Body of pancreas (tissue), 4 donors: ENCODE data around the gene MYO18B. TPM values are rescaled to one million over a fixed set of nuclear protein-coding genes. Genes with fewer than 3 reads are reported as not detected.

Experiments used
- ATAC-seq: fragments of 150-250 bp; one replicate; pipeline ENCODE4 v1.9.1; 2016
- DNase-seq, 4 donors: peaks; one replicate each; pipeline ENCODE4 v3.0.0-alpha.2; 2019
- H3K27ac ChIP-seq, 4 donors: fragments of 200-600 bp; sonication (generic); 1 replicate in 3 of 4; 2 replicates in 1 of 4; pipeline versions ENCODE4 v1.5.1 to v1.6.1; 2016 to 2019; ENCODE audit warnings: mild to moderate bottlenecking in 1 of 4, mixed read lengths in 1 of 4, moderate library complexity in 1 of 4
- H3K27me3 ChIP-seq, 2 donors: fragments of 200-600 bp; sonication (generic); one replicate each; pipeline ENCODE4 v1.6.0; 2016; ENCODE audit warnings: mild to moderate bottlenecking in 1 of 2
- H3K36me3 ChIP-seq, 2 donors: fragments of 200-600 bp; sonication (generic); replicated peaks in 1 of 2; 2 replicates each; pipeline ENCODE4 v1.5.1; 2016; ENCODE audit warnings: low read depth in 2 of 2; ENCODE audit not compliant: insufficient read depth in 1 of 2
- H3K4me1 ChIP-seq: fragments of 200-600 bp; sonication (generic); one replicate; pipeline ENCODE4 v1.6.0; 2016
- H3K4me3 ChIP-seq, 2 donors: fragments of 200-600 bp; sonication (generic); 1 replicate in 1 of 2; 2 replicates in 1 of 2; pipeline ENCODE4 v1.5.1; 2016 to 2019
- H3K9me3 ChIP-seq, 3 donors: fragments of 200-600 bp; sonication (generic); 1 replicate in 2 of 3; 2 replicates in 1 of 3; pipeline ENCODE4 v1.5.1; 2016
- POLR2A ChIP-seq, 3 donors: fragments of 450-650 bp; IDR thresholded peaks; one replicate each; pipeline ENCODE4 v1.6.1; 2016; ENCODE audit warnings: antibody characterized with exemption in 3 of 3, mild to moderate bottlenecking in 2 of 3
- WGBS, 2 donors: methylation state at CpG; one replicate each; pipeline ENCODE4 v1.1.5; 2017; 5-methylcytosine and 5-hydroxymethylcytosine counted together
- intact Hi-C: fragments of 100-400 bp; cut with DNase I; formaldehyde crosslinking; loops from one replicate; pipeline ENCODE4 v1.15.1; 2023
- total RNA-seq, 2 donors: library from RNA; depleted of rRNA; stranded (reverse); fragments of >200 nt; gene quantifications; one replicate each; pipeline ENCODE4 v1.1.0, GENCODE V29; 2016
- TF ChIP-seq, protein P1 (sequence below), 7 experiments: fragments of 450-650 bp in 4 of 7; fragments of 200-600 bp in 3 of 7; sonication (generic) in 3 of 7; IDR thresholded peaks; one replicate each; pipeline ENCODE4 v1.5.1; 2016 to 2019; ENCODE audit warnings: antibody characterized with exemption in 7 of 7

Gene MYO18B
- total RNA-seq, 2 donors from 2014 or later, result 1.3 TPM; not detected in 1

DNA sequence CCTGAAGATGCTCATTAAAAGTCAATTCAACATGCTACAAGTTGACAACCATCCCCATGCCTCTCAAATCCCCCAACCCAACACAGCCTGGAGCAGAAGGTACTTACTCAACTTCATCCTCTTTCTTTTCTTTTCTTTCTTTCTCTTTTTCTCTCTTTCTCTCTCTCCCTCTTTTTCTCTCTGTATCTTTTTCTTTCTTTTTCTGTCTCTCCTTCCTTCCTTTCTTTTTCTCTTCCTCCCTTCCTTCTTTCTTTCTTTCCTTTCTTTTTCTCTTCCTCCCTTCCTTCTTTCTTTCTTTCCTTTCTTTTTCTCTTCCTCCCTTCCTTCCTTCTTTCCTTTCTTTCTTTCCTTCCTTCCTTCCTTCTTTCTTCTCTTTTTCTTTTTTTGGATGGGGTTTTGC is 291.6 kb downstream of the MYO18B start:
- intact Hi-C loops, result no loop called here
- ATAC-seq (no peak), DNase-seq (no peak)
- TF ChIP-seq, protein P1, sequence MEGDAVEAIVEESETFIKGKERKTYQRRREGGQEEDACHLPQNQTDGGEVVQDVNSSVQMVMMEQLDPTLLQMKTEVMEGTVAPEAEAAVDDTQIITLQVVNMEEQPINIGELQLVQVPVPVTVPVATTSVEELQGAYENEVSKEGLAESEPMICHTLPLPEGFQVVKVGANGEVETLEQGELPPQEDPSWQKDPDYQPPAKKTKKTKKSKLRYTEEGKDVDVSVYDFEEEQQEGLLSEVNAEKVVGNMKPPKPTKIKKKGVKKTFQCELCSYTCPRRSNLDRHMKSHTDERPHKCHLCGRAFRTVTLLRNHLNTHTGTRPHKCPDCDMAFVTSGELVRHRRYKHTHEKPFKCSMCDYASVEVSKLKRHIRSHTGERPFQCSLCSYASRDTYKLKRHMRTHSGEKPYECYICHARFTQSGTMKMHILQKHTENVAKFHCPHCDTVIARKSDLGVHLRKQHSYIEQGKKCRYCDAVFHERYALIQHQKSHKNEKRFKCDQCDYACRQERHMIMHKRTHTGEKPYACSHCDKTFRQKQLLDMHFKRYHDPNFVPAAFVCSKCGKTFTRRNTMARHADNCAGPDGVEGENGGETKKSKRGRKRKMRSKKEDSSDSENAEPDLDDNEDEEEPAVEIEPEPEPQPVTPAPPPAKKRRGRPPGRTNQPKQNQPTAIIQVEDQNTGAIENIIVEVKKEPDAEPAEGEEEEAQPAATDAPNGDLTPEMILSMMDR (IDR thresholded peaks at IDR 0.05), result no peak
- no peak for TF ChIP-seq POLR2A (IDR thresholded peaks at IDR 0.05)
- no peak overlapping the region for H3K27ac ChIP-seq
- H3K4me3 ChIP-seq, result no peak overlapping the region
- H3K4me1 ChIP-seq, result no peaks in the 10 kb centered on the region
- no peaks in the 10 kb centered on the region for H3K27me3 ChIP-seq
- H3K9me3 ChIP-seq, result no peaks in the 10 kb centered on the region
- no peaks in the 10 kb centered on the region for H3K36me3 ChIP-seq

DNA sequence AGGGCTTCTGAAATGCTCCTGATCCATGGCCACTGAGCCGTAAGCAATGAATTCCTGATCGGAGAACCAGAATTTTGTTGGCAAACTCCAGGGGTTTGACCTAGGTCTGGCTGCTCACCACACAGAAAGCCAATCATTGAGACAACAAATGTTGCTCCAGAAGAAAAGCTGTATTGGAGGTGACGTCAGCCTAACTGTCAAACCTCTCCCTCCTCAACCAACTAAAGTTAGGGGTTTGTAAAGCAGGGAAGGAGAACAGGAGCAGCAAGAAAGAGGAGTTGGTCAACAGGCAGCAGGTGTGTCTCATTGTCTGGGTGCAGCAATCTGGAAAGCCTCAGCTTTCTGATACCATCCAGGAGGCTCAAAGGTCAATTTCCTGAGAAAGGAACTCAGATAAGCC is 293.5 kb downstream of the MYO18B start:
- H3K27me3 ChIP-seq, result no peaks in the 10 kb centered on the region
- WGBS, 2 donors, result 69 to 74% methylated on average over 3 of the region's 3 CpGs
- intact Hi-C loops, result no loop called here
- no peak for ATAC-seq
- no peaks in the 10 kb centered on the region for H3K9me3 ChIP-seq
- H3K4me1 ChIP-seq, result no peaks in the 10 kb centered on the region
- no peak for TF ChIP-seq POLR2A (IDR thresholded peaks at IDR 0.05)
- TF ChIP-seq, protein P1 (IDR thresholded peaks at IDR 0.05), result no peak
- DNase-seq, result no peak
- no peak overlapping the region for H3K4me3 ChIP-seq
- H3K27ac ChIP-seq, result no peak overlapping the region
- H3K36me3 ChIP-seq, result no peaks in the 10 kb centered on the region

DNA sequence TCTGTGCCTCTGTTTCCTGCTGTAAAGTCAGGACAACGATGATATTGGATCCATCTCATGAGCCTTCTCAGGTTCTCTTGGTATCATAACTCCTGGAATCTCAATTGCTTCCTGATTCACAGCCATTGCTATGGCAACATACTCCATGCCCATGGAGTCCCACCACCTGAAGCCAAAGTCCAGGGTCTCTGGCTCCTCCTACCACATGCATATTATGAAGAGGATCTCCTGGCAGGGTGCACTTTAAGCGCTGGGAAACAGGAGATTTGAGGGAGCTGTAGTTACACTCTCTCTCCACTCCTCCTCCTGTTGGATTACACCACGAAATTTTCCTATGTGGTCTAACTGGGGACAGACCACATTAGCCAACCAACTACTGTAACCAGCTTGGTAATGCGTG is 296.4 kb downstream of the MYO18B start:
- no peak overlapping the region for H3K27ac ChIP-seq
- intact Hi-C loops, result no loop called here
- H3K27me3 ChIP-seq, result no peaks in the 10 kb centered on the region
- no peak overlapping the region for H3K4me3 ChIP-seq
- WGBS, 2 donors, result 5 to 13% methylated on average over 4 of the region's 4 CpGs
- H3K36me3 ChIP-seq, result no peaks in the 10 kb centered on the region
- H3K4me1 ChIP-seq, result no peaks in the 10 kb centered on the region
- no peak for DNase-seq
- no peaks in the 10 kb centered on the region for H3K9me3 ChIP-seq
- no peak for ATAC-seq
- TF ChIP-seq, protein P1 (IDR thresholded peaks at IDR 0.05), result no peak
- no peak for TF ChIP-seq POLR2A (IDR thresholded peaks at IDR 0.05)

DNA sequence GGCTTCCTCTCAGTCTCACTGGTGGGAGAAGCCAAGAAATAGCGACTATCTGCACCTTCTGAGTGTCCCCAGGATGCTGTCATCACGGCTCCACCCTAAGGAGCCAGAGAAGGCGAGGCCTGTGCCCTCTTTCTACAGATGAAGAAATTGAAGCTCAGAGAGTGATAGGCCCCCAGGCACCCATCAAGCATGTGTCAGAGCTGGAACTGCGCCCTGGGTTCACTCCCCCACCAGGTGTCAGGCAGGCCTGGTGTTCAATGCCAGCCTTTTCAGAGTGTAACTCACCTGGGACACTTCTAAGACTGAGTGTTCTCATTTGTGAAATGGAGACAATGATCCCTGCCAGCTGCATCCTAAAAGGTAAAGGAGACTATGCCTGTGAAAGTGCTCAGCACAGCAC is 299.9 kb downstream of the MYO18B start:
- TF ChIP-seq POLR2A (IDR thresholded peaks at IDR 0.05), result no peak
- TF ChIP-seq, protein P1 (IDR thresholded peaks at IDR 0.05), result no peak
- no peaks in the 10 kb centered on the region for H3K36me3 ChIP-seq
- H3K4me3 ChIP-seq, result no peak overlapping the region
- no peaks in the 10 kb centered on the region for H3K27me3 ChIP-seq
- H3K27ac ChIP-seq, result no peak overlapping the region
- WGBS, 2 donors, result 65 to 74% methylated on average over 4 of the region's 4 CpGs
- H3K4me1 ChIP-seq, result no peaks in the 10 kb centered on the region
- intact Hi-C loops, result no loop called here
- no peaks in the 10 kb centered on the region for H3K9me3 ChIP-seq
- no peak for DNase-seq
- ATAC-seq, result no peak

DNA sequence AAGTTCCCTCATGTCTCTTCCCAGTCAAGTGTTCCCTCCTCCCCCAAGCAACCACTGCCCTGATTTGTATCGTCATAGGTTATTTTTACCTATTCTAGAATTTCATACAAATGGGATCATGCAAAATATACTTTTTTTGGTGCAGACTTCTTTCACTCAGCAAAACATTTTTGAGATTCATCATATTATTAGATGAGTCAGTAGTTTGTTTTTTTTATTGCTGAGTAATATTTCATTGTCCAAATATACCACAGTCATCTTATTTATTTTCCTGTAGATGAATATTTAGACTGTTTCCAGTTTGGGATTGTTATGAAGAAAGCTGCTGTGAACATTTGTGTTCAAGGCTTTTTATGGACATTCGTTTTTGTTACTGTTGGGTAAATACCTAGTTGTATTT is 301.0 kb downstream of the MYO18B start:
- H3K27me3 ChIP-seq, result no peaks in the 10 kb centered on the region
- no peak overlapping the region for H3K4me3 ChIP-seq
- H3K36me3 ChIP-seq, result no peaks in the 10 kb centered on the region
- H3K9me3 ChIP-seq, result no peaks in the 10 kb centered on the region
- no peak for ATAC-seq
- no peak for DNase-seq
- H3K27ac ChIP-seq, result no peak overlapping the region
- 61 to 63% methylated on average over 2 of the region's 2 CpGs for WGBS, 2 donors
- no peak for TF ChIP-seq POLR2A (IDR thresholded peaks at IDR 0.05)
- TF ChIP-seq, protein P1 (IDR thresholded peaks at IDR 0.05), result no peak
- H3K4me1 ChIP-seq, result no peaks in the 10 kb centered on the region
- intact Hi-C loops, result no loop called here
